DMS 273 (cell line): ENCODE results near the gene B4GAT1.
"Not testable (repeated sequence)": the region's sequence is repeated elsewhere in the genome, so short reads cannot be mapped to it uniquely, and the experiment has no call there.

Source experiments
- DNase-seq: peaks from one replicate; lab custom pipeline; 2025; ENCODE audit not compliant: unreplicated experiment; lab: John Stamatoyannopoulos, UW

Gene B4GAT1

DNA sequence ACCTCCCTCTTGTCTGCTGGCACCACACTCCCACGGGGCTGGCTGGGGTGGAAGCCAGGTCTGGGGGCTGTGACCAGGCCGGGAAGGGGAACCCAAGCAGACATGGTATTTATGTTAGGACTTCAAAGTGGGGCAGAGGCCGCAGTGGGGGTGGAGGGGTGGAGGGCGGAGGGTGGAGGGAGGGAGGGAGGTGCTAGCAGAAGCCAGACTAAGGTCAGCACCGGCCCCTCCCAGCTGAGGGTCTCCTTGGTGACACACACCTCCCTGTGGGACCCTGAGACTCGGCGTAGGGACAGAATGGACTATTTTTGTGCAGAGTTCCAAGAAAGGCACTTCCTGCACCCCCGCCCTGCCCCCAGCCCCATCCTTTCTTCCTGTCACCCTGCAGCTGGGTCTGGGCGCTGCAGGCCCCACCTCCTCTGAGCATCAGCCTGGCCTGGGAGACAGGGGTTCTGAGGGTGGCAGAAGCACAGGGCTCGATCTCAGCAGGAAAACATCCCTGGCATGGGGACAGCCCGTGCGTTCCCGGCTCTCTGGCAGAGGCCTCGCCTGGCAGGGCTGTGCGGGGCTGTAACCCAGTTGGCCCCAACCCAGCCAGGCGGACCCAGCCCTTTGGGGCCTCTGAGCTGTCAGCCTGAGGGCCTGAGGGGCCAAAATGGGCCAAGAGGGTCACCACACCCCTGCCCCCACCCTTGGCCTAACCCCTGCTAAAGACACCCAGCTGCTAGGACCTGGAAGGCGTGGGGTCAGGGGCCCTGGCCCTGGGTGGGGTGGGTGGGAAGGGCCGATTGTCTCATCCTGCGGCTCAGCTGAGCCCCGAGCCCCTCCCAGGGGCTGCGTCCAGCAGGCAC lies 20.9 kb downstream of the B4GAT1 start:
- peak; percentile 50 for DNase-seq

- DNase-seq = peak; percentile 94
Measured at GRCh38 chr11:66325263-66325671, 22.2 kb downstream of the B4GAT1 start.

DNA sequence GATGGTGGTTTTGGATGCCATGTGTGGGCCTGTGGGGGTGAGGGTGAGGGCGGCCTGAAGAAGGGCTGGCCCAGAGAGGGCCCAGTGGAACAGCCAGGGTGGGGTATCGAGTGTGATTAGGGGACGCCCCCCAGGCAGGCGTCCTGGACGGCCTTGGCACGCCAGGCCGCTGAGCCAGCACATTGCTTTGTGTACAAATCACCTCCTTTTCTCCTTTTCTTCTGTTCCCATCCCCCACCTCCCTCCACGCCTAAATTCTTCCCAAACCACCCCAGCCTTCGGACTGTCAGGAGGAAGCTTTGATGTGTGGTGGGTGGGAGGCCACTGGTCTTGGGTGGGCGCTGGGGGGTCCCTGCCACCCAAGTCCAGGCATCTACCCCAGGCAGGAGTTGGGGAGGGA lies 22.8 kb downstream of the B4GAT1 start:
- DNase-seq = peak; percentile 54

DNA sequence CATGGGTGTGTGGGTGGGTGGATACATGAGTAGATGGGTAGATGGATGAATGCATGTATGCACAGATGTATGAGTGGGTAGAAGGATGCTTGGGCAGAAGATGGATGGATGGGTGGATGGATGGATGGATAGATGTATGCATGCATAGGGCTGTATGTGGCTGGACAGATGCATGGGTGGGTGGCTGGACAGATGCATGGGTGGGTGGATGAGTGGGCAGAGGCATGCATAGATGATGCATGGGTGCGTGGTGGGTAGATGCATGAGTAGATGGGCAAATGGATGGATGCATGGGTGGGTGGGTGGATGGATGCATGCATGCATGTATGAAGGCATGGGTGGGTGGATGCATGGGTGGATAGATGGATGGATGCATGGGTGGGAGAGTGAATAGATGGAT lies 23.7 kb downstream of the B4GAT1 start:
- no peak for DNase-seq

DNA sequence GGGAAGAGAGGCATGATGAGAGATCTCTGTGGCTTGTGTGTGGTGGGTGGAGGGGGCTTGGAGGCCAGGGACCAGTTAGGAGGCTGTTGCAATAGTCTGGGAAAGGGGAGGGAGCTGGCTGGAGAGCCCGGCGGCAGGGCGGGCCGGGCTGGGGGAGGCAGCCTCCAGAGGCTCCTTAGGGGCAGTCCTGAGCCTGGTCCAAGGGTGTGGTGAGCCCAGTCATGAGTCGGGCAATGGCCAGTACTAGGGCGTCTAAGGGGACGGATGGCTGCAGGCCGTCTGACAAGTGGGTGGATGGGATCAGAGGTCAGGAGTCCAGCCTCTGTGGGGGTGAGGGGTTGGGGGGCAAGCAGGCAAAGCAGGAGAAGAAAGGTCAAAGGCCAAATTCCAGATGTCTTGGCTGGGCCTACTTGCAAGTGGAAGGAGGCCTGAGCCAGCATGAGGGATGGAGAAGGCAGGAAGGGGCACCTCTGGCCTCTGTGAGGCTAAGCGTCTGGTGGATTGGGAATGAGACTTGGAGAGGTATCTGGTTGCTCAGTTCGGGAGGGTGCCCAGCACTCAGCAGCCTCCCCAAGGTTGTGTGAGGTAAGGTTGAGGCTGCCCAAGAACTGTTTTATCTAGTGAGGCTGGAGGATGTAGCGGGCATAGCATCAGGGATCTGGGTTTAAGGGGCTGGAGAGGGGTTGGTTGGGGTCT lies 24.5 kb downstream of the B4GAT1 start:
- no peak for DNase-seq

- DNase-seq = no peak
Measured at GRCh38 chr11:66321606-66322005, 25.8 kb downstream of the B4GAT1 start.

DNA sequence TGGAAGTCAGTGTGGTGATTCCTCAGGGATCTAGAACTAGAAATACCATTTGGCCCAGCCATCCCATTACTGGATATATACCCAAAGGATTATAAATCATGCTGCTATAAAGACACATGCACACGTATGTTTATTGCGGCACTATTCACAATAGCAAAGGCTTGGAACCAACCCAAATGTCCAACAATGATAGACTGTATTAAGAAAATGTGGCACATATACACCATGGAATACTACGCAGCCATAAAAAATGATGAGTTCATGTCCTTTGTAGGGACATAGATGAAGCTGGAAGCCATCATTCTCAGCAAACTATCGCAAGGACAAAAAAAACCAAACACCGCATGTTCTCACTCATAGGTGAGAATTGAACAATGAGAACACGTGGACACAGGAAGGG lies 26.7 kb downstream of the B4GAT1 start:
- not testable (repeated sequence) for DNase-seq

- not testable (repeated sequence) for DNase-seq
Measured at GRCh38 chr11:66320289-66320688, 27.1 kb downstream of the B4GAT1 start.

GRCh38 chr11:66318600-66318970 lies 28.8 kb downstream of the B4GAT1 start:
- no peak for DNase-seq

GRCh38 chr11:66317723-66318599 lies 29.5 kb downstream of the B4GAT1 start:
- peak; percentile 62 for DNase-seq

GRCh38 chr11:66317322-66317722 lies 30.1 kb downstream of the B4GAT1 start:
- DNase-seq = peak; percentile 61

- DNase-seq = peak; percentile 71
Measured at GRCh38 chr11:66316849-66317251, 30.6 kb downstream of the B4GAT1 start, which contains the start of gene CD248. TSS of gene CD248 (minus strand) at chr11:66317044. CDS start at chr11:66317027, 17 bp downstream.

- DNase-seq = no peak
Measured at GRCh38 chr11:66315921-66316811, 31.3 kb downstream of the B4GAT1 start.

DNA sequence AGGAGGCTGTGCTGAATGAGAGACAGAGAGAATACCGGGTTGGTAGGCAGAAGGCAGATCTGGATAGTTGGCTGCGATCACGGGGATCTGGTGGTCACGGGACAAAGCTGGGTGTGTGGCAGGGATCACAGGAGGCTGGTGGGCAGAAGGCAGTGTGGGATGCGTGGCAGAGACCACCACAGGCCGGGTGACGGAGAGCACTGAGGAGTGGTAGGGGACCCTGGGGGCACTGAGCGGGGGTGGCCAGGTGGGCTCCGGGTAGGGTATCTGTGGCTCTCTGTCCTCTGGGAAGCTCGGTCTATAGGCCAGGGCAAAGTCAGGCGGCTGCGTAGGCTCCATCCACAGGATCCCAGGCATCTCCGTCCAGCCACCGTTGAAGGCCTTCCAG lies 31.9 kb downstream of the B4GAT1 start:
- no peak for DNase-seq

DNA sequence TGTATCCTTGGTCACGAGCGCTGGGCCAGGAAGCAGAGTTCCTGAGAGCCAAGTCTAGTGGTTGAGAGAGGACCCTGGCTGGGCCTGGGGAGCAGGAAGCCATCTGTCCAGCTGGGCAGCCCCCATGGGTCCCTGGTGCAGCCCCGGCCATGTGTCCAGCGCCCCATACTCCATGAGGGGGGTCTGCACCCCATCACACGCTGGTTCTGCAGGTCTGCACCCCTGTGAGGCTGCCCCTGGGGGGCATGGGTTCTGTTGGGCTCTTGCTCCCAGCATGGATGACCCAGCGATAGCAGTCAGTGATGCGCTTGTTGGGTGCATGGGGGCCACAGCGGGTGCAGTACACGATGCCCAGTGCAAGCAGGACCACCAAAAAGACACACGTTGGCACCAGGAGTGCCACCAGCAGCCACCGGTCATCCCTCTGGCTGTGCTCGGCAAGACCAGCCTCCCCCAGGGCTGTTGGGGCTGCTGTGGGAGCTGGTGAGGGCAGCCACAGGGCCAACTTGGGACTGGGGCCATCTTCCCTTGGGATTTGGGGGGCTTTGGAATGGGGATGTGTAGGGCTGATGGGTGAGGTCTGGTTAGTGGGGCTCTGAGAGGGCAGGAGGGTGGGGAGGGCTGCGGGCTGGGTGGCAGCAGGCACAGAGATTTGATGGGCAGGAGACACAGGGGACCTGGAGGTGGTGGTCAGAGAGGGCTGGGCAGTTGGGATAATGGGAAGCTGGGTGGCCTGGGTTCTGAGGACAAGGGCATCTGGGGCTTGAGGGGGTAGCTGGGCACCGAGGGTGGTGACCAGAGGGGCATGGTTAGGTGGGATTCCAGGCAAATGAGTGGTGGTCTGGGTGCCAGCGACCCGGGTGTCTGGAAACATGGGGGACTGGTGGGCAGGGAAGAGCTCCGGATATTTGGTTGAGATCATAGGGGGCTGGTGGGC lies 32.6 kb downstream of the B4GAT1 start:
- no peak for DNase-seq

GRCh38 chr11:66314186-66314501 lies 33.3 kb downstream of the B4GAT1 start:
- DNase-seq = no peak

- no peak for DNase-seq
Measured at GRCh38 chr11:66313321-66314185, 33.9 kb downstream of the B4GAT1 start.

DNA sequence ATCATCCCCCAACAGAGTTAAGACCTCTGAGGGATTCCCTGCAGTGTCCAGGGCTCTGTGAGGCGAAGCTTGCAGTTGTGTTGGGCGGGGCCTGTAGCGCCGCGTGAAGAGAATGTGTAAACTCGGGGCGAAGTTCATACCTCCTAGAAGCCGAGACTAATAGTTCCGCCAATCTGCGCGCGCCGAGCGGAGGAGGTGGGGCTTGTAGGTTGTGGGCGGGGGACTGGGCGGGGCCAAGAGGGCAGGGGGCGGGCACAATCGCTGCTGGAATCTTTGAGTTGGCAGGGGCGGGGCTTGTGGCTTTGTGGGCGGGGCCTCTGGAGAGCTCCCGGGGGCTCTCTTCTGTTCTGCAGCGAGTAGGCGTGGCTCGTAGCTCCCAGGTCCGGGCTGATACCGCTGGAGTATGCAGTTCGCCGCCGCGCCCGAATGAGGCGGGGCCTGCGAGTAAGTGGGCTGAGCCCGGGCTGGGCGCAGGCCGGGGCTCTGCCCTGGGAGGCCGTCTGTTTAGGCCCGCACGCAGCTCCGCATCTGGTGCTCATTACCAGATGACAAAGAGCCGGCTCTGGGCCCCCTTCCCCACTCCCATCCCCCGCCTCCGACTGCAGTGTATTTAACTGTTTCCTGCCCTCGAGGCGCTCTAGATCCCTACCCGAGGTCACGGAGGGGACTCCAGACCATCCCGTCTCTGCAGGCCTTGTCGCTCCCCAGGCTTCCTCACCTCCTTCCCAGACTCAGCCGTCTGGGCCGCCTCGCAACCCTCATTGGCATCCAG lies 34.7 kb downstream of the B4GAT1 start:
- peak; percentile 98 for DNase-seq
